SK-N-SH (cell line): ENCODE measurements around the gene ATP8A1. TPM values are rescaled to one million over a fixed set of nuclear protein-coding genes. Genes with fewer than 3 reads are reported as not detected.

Experiments used
- CTCF ChIA-PET: fragments of 300-600, 350-600 bp; formaldehyde crosslinking; extraction: SDS; loops from one replicate; lab custom pipeline; 2021; lab: Yijun Ruan, JAX
- POLR2A ChIA-PET: fragments of 350-600 bp; sonication (Branson Sonifier 250); formaldehyde crosslinking; extraction: SDS; loops from one replicate; lab custom pipeline; 2020; ENCODE audit warnings: antibody characterized with exemption, inconsistent platforms; lab: Yijun Ruan, JAX
- DNase-seq: peaks from one replicate; pipeline ENCODE4 v3.0.0; 2012
- H2AFZ ChIP-seq: fragments of 200-600 bp; sonication (generic); 2 replicates; pipeline ENCODE4 v1.8.1; 2016; ENCODE audit warnings: antibody characterized with exemption, mild to moderate bottlenecking, low read depth
- H3F3A ChIP-seq: fragments of 200-600 bp; sonication (generic); replicated peaks from 2 replicates; pipeline ENCODE3; 2016; ENCODE audit warnings: antibody characterized with exemption, mild to moderate bottlenecking; ENCODE audit not compliant: insufficient read depth
- H3K27ac ChIP-seq, 2 experiments: fragments of 200-500 bp in 1 of 2; fragments of 200-600 bp in 1 of 2; sonication (Bioruptor generic) in 1 of 2; sonication (generic), shearing (Covaris generic) in 1 of 2; 2 replicates each; pipeline versions ENCODE4 v1.5.1 to v1.6.1; 2014 to 2016; ENCODE audit warnings: low read depth in 2 of 2, inconsistent platforms in 1 of 2, low read length in 1 of 2, mild to moderate bottlenecking in 1 of 2, mixed read lengths in 1 of 2
- H3K27me3 ChIP-seq: fragments of 200-600 bp; sonication (generic), shearing (Covaris generic); 2 replicates; pipeline ENCODE4 v1.6.1; 2016; ENCODE audit warnings: mixed run types; ENCODE audit not compliant: insufficient read depth
- H3K36me3 ChIP-seq, 2 experiments: fragments of 200-500 bp in 1 of 2; fragments of 200-600 bp in 1 of 2; sonication (Bioruptor generic) in 1 of 2; sonication (generic) in 1 of 2; replicated peaks in 1 of 2; 2 replicates each; pipeline versions ENCODE3 to v1.5.1; 2014 to 2016; ENCODE audit warnings: low read length in 1 of 2, mild to moderate bottlenecking in 1 of 2; ENCODE audit not compliant: insufficient read depth in 2 of 2, control insufficient read depth in 1 of 2
- H3K4me1 ChIP-seq, 2 experiments: fragments of 200-500 bp in 1 of 2; fragments of 200-600 bp in 1 of 2; sonication (Bioruptor generic) in 1 of 2; sonication (generic), shearing (Covaris generic) in 1 of 2; 2 replicates each; pipeline versions ENCODE4 v1.5.1 to v1.6.1; 2014 to 2016; ENCODE audit warnings: low read depth in 1 of 2, low read length in 1 of 2, mixed run types in 1 of 2; ENCODE audit not compliant: insufficient read depth in 2 of 2, control insufficient read depth in 1 of 2
- H3K4me2 ChIP-seq: fragments of 200-600 bp; sonication (generic), shearing (Covaris generic); 2 replicates; pipeline ENCODE4 v1.6.1; 2017; ENCODE audit warnings: mixed run types
- H3K4me3 ChIP-seq, 2 experiments: fragments of 200-500 bp in 1 of 2; fragments of 200-600 bp in 1 of 2; sonication (Bioruptor generic) in 1 of 2; sonication (generic), shearing (Covaris generic) in 1 of 2; 2 replicates each; pipeline versions ENCODE4 v1.5.1 to v1.8.1; 2014 to 2016; ENCODE audit warnings: low read depth in 2 of 2, inconsistent platforms in 1 of 2, low read length in 1 of 2, mild to moderate bottlenecking in 1 of 2, mixed read lengths in 1 of 2, moderate library complexity in 1 of 2
- H3K79me2 ChIP-seq: fragments of 200-600 bp; sonication (generic); 2 replicates; pipeline ENCODE4 v1.8.1; 2017; ENCODE audit warnings: mild to moderate bottlenecking; ENCODE audit not compliant: insufficient read depth
- H3K9ac ChIP-seq: fragments of 200-600 bp; sonication (generic); 2 replicates; pipeline ENCODE4 v1.6.1; 2017; ENCODE audit warnings: mixed run types
- H3K9me2 ChIP-seq: fragments of 200-600 bp; sonication (generic); 2 replicates; pipeline ENCODE4 v1.6.1; 2017; ENCODE audit warnings: mixed run types
- H3K9me3 ChIP-seq: fragments of 200-600 bp; sonication (generic); 2 replicates; pipeline ENCODE4 v1.6.1; 2017; ENCODE audit warnings: mixed run types, mild to moderate bottlenecking, moderate library complexity
- H4K20me1 ChIP-seq: fragments of 200-600 bp; sonication (generic); 2 replicates; pipeline ENCODE4 v1.6.1; 2017; ENCODE audit warnings: mild to moderate bottlenecking, mixed run types; ENCODE audit not compliant: insufficient read depth
- CHD2 ChIP-seq: fragments of 150-350 bp; IDR thresholded peaks from 2 replicates; pipeline ENCODE4 v1.6.1; 2018; ENCODE audit warnings: low read length; ENCODE audit not compliant: partially characterized antibody
- ELF1 ChIP-seq: IDR thresholded peaks from 2 replicates; pipeline ENCODE4 v1.4.0; 2012
- EZH2phosphoT487 ChIP-seq: fragments of 200-600 bp; sonication (generic); IDR thresholded peaks from 2 replicates; pipeline ENCODE4 v1.6.1; 2017; ENCODE audit warnings: low read depth, mixed run types, mild to moderate bottlenecking, antibody characterized with exemption, moderate library complexity, borderline replicate concordance
- FOXM1 ChIP-seq: IDR thresholded peaks from 2 replicates; pipeline ENCODE4 v1.4.0; 2012; ENCODE audit warnings: low read depth, mild to moderate bottlenecking
- GABPA ChIP-seq: IDR thresholded peaks from 2 replicates; pipeline ENCODE4 v1.4.0; 2012; ENCODE audit warnings: low read depth, mild to moderate bottlenecking
- JUND ChIP-seq: IDR thresholded peaks from 2 replicates; pipeline ENCODE4 v1.4.0; 2012
- MXI1 ChIP-seq: IDR thresholded peaks from 2 replicates; pipeline ENCODE4 v1.6.1; 2012; ENCODE audit warnings: mild to moderate bottlenecking, low read depth, low read length, improper control_type of control experiment
- POLR2AphosphoS5 ChIP-seq: IDR thresholded peaks from 2 replicates; pipeline ENCODE4 v1.6.1; 2012; ENCODE audit warnings: low read depth, low read length
- RCOR1 ChIP-seq: fragments of 150-350 bp; IDR thresholded peaks from 2 replicates; pipeline ENCODE4 v1.6.1; 2017; ENCODE audit warnings: antibody characterized with exemption, low read length
- RFX5 ChIP-seq: IDR thresholded peaks from 2 replicates; pipeline ENCODE4 v1.6.1; 2012; ENCODE audit warnings: mild to moderate bottlenecking, improper control_type of control experiment, low read length
- RXRA ChIP-seq: IDR thresholded peaks from 2 replicates; pipeline ENCODE4 v1.4.0; 2012; ENCODE audit warnings: low read depth, mild to moderate bottlenecking, borderline replicate concordance
- SMC3 ChIP-seq: IDR thresholded peaks from 2 replicates; pipeline ENCODE4 v1.6.1; 2012; ENCODE audit warnings: low read depth, low read length, improper control_type of control experiment
- TAF1 ChIP-seq: IDR thresholded peaks from 2 replicates; pipeline ENCODE4 v1.6.1; 2012; ENCODE audit warnings: low read depth, mild to moderate bottlenecking, low read length, moderate library complexity, borderline replicate concordance
- YY1 ChIP-seq: IDR thresholded peaks from 2 replicates; pipeline ENCODE4 v1.4.0; 2012; ENCODE audit warnings: low read depth, mild to moderate bottlenecking
- WGBS: methylation state at CpG from one replicate; pipeline ENCODE4 v1.1.6; 2017; ENCODE audit warnings: low lambda C conversion rate; 5-methylcytosine and 5-hydroxymethylcytosine counted together
- polyA plus RNA-seq, 3 experiments: library from polyadenylated mRNA; depleted of rRNA; stranded (reverse); fragments of >200 nt; gene quantifications; 2 replicates each; pipeline ENCODE4 v1.2.3, GENCODE V29; 2012
- TF ChIP-seq, protein P1 (sequence below): IDR thresholded peaks from 2 replicates; pipeline ENCODE4 v1.4.0; 2012; ENCODE audit warnings: low read depth
- TF ChIP-seq, protein P2 (sequence below): fragments of 150-350 bp; IDR thresholded peaks from 2 replicates; pipeline ENCODE4 v1.6.1; 2017; ENCODE audit warnings: antibody characterized with exemption, low read length, low read depth, borderline replicate concordance
- TF ChIP-seq, protein P3 (sequence below): IDR thresholded peaks from 2 replicates; pipeline ENCODE4 v1.4.0; 2012; ENCODE audit warnings: low read depth, borderline replicate concordance
- TF ChIP-seq, protein P4 (sequence below): fragments of 150-350 bp; IDR thresholded peaks from 2 replicates; pipeline ENCODE4 v1.6.1; 2016; ENCODE audit warnings: mild to moderate bottlenecking, low read depth, low read length

The ATP8A1 gene
- polyA plus RNA-seq, 1 of the 3 experiments (the other 2 are of a cell fraction) = 0.38 TPM

DNA sequence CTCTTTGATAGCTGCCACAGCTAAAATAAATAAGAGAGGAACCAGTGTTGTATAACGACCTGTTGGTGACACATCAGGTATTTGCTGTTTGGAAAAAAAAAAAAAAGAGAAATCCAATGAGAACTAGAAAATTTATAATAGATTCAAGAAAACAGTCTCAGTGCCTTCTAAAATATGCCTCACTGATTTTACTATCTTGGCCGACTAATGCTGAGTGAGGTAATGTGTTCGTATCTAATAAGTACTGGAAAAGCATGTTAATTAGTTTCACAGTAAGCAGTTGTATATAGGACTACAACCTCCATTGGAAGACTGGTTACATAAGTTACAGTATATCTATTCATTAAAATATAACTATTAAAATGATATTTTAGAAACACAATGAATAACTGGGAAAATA is 32.4 kb downstream of the ATP8A1 start:
- CTCF ChIA-PET = no interaction called here
- Histone ChIP-seq H3K79me2 (no peaks in the 10 kb centered on the region), H3K9ac (no peak overlapping the region), H3K4me3 (no peak overlapping the region), H3K4me2 (no peak overlapping the region), H3K9me2 (no peaks in the 10 kb centered on the region), H4K20me1 (no peaks in the 10 kb centered on the region), H3K36me3 (no peaks in the 10 kb centered on the region), H2AFZ (no peak overlapping the region), H3K27me3 (no peaks in the 10 kb centered on the region), H3K27ac (no peak overlapping the region), H3K4me1 (peaks cover 0 to 2% of the 10 kb centered on the region in 2 experiments; a peak in 1 of 4 replicates), H3K9me3 (no peaks in the 10 kb centered on the region), H3F3A (no peaks in the 10 kb centered on the region)
- POLR2A ChIA-PET = no interaction called here
- no peak for DNase-seq
- TF ChIP-seq RCOR1 = no peak
- TF ChIP-seq, protein P1, sequence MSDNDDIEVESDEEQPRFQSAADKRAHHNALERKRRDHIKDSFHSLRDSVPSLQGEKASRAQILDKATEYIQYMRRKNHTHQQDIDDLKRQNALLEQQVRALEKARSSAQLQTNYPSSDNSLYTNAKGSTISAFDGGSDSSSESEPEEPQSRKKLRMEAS = no peak
- TF ChIP-seq MXI1 = no peak
- TF ChIP-seq TAF1 = no peak
- no peak for TF ChIP-seq POLR2AphosphoS5
- no peak for TF ChIP-seq RFX5
- 74% methylated on average over 3 of the region's 3 CpGs for whole genome bisulfite sequencing

DNA sequence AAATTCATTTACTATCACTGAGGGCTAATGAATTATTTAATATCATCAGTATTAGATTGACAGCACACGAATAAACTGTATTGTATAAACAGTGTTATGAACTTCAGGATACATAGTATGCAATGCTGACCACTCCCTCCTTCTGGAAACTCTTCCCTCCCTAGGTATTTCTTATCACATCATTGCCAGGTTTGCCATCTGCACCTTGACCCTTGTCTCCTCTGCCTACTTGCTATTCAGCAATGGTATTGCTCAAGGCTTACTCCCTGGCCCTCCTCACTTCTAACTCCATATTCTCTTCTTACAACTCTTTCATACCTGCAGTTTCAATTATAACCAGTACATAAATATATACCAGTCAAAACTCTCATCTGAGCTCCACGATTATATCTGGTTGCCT is 38.9 kb downstream of the ATP8A1 start:
- Histone ChIP-seq H4K20me1 (no peaks in the 10 kb centered on the region), H3K27ac (no peak overlapping the region), H3K9ac (no peak overlapping the region), H3K4me2 (no peak overlapping the region), H3K79me2 (no peaks in the 10 kb centered on the region), H3K4me3 (no peak overlapping the region), H3K27me3 (no peaks in the 10 kb centered on the region), H2AFZ (no peak overlapping the region), H3F3A (no peaks in the 10 kb centered on the region), H3K36me3 (no peaks in the 10 kb centered on the region), H3K9me3 (no peaks in the 10 kb centered on the region), H3K4me1 (no peaks in the 10 kb centered on the region; a peak in 1 of 4 replicates), H3K9me2 (no peaks in the 10 kb centered on the region)
- no peak for DNase-seq
- ChIA-PET POLR2A (no interaction called here), CTCF (interaction anchor here (1.3 kb wide), 1 partner anchor 10 kb away, joined by 4 read pairs; no protein-coding TSS in a partner anchor)
- 34% methylated on average over 2 of the region's 2 CpGs for WGBS
- TF ChIP-seq RXRA (no peak), YY1 (no peak), EZH2phosphoT487 (no peak), JUND (no peak), GABPA (no peak)
- TF ChIP-seq, protein P2, sequence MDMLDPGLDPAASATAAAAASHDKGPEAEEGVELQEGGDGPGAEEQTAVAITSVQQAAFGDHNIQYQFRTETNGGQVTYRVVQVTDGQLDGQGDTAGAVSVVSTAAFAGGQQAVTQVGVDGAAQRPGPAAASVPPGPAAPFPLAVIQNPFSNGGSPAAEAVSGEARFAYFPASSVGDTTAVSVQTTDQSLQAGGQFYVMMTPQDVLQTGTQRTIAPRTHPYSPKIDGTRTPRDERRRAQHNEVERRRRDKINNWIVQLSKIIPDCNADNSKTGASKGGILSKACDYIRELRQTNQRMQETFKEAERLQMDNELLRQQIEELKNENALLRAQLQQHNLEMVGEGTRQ = no peak

DNA sequence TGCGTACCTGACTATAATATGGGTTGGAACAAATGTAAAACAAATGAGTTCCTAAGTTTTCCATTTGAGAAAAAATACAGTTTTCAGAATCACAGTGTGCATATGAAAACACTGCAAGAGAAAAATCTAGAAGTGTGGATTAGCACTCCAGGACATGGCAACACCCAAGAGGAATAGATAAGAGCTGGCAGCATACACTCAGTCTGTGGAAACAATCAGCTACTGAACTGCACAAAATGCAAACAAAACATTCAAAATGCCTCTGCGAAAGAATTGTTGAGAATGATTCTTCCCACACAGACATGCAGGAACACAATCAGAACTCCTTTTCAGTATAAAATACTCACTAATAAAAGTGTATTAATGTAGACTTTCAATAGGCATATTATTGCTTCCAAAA is 39.9 kb downstream of the ATP8A1 start:
- H3K36me3 ChIP-seq = no peaks in the 10 kb centered on the region
- no peak overlapping the region for H2AFZ ChIP-seq
- no peaks in the 10 kb centered on the region for H3K9me3 ChIP-seq
- H3K79me2 ChIP-seq = no peaks in the 10 kb centered on the region
- H3K27ac ChIP-seq = no peak overlapping the region
- no peak overlapping the region for H3K4me2 ChIP-seq
- H3K9me2 ChIP-seq = no peaks in the 10 kb centered on the region
- no peaks in the 10 kb centered on the region for H4K20me1 ChIP-seq
- CTCF ChIA-PET = interaction anchor here (1.3 kb wide), 2 partner anchors 11 to 246 kb away, joined by 3 to 4 read pairs; no protein-coding TSS in a partner anchor
- POLR2A ChIA-PET = no interaction called here
- no peak for DNase-seq
- H3K4me3 ChIP-seq = no peak overlapping the region
- no peak for TF ChIP-seq RCOR1
- TF ChIP-seq, protein P3, sequence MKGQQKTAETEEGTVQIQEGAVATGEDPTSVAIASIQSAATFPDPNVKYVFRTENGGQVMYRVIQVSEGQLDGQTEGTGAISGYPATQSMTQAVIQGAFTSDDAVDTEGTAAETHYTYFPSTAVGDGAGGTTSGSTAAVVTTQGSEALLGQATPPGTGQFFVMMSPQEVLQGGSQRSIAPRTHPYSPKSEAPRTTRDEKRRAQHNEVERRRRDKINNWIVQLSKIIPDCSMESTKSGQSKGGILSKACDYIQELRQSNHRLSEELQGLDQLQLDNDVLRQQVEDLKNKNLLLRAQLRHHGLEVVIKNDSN = no peak
- TF ChIP-seq CHD2 = no peak
- TF ChIP-seq RXRA = no peak
- TF ChIP-seq, protein P4, sequence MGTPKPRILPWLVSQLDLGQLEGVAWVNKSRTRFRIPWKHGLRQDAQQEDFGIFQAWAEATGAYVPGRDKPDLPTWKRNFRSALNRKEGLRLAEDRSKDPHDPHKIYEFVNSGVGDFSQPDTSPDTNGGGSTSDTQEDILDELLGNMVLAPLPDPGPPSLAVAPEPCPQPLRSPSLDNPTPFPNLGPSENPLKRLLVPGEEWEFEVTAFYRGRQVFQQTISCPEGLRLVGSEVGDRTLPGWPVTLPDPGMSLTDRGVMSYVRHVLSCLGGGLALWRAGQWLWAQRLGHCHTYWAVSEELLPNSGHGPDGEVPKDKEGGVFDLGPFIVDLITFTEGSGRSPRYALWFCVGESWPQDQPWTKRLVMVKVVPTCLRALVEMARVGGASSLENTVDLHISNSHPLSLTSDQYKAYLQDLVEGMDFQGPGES = no peak
- TF ChIP-seq SMC3 = no peak
- TF ChIP-seq ELF1 = no peak
- no peak for TF ChIP-seq FOXM1
- H3F3A ChIP-seq = no peaks in the 10 kb centered on the region
- no peaks in the 10 kb centered on the region for H3K27me3 ChIP-seq
- 78% methylated on average over 2 of the region's 2 CpGs for WGBS
- no peak overlapping the region for H3K9ac ChIP-seq
- no peaks in the 10 kb centered on the region; a peak in 2 of 4 replicates for H3K4me1 ChIP-seq
